Measurements from ENCODE around the gene E4F1. TPM values are rescaled to one million over a fixed set of nuclear protein-coding genes. Genes with fewer than 3 reads are reported as not detected.
A peak's percentile ranks its signal among the peaks of the same experiment; 100 is the strongest.

The E4F1 gene
- total RNA-seq, 1 experiment from 2014 or later, result 34.4 TPM

- TF ChIP-seq, protein P1, sequence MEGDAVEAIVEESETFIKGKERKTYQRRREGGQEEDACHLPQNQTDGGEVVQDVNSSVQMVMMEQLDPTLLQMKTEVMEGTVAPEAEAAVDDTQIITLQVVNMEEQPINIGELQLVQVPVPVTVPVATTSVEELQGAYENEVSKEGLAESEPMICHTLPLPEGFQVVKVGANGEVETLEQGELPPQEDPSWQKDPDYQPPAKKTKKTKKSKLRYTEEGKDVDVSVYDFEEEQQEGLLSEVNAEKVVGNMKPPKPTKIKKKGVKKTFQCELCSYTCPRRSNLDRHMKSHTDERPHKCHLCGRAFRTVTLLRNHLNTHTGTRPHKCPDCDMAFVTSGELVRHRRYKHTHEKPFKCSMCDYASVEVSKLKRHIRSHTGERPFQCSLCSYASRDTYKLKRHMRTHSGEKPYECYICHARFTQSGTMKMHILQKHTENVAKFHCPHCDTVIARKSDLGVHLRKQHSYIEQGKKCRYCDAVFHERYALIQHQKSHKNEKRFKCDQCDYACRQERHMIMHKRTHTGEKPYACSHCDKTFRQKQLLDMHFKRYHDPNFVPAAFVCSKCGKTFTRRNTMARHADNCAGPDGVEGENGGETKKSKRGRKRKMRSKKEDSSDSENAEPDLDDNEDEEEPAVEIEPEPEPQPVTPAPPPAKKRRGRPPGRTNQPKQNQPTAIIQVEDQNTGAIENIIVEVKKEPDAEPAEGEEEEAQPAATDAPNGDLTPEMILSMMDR (IDR thresholded peaks at IDR 0.05), result no peak
- TF ChIP-seq IRF2 (CRISPR knock-in tag; IDR thresholded peaks at IDR 0.05; ENCODE audit: borderline replicate concordance, low read depth) (no peak), RELA (CRISPR knock-in tag; IDR thresholded peaks at IDR 0.05; ENCODE audit: borderline replicate concordance) (no peak), ZNF219 (CRISPR knock-in tag; IDR thresholded peaks at IDR 0.05; ENCODE audit: borderline replicate concordance) (no peak), MAX (CRISPR knock-in tag; IDR thresholded peaks at IDR 0.05) (peak; percentile 52; the same call in 1 of the 2 replicates), ZNF416 (CRISPR knock-in tag; IDR thresholded peaks at IDR 0.05) (no peak; the same call in 1 of the 2 replicates), TEAD4 (CRISPR knock-in tag; IDR thresholded peaks at IDR 0.05) (no peak), ERG (CRISPR knock-in tag; IDR thresholded peaks at IDR 0.05) (peak; percentile 54; the same call in 1 of the 2 replicates), NR1H2 (CRISPR knock-in tag; IDR thresholded peaks at IDR 0.05) (no peak), CDX4 (CRISPR knock-in tag; IDR thresholded peaks at IDR 0.05; ENCODE audit: borderline replicate concordance) (no peak), ATF1 (CRISPR knock-in tag; IDR thresholded peaks at IDR 0.05) (no peak), NR3C1 (CRISPR knock-in tag; conservative IDR thresholded peaks at IDR 0.05; ENCODE audit: low read depth) (no peak), ETV6 (CRISPR knock-in tag; IDR thresholded peaks at IDR 0.05) (0 out of 2 replicates have a peak, but pooled peaks have one; percentile 40), PRRX2 (CRISPR knock-in tag; IDR thresholded peaks at IDR 0.05) (0 out of 2 replicates have a peak, but pooled peaks have one; percentile 53), SMAD4 (CRISPR knock-in tag; IDR thresholded peaks at IDR 0.05) (no peak), SP1 (CRISPR knock-in tag; conservative IDR thresholded peaks at IDR 0.05) (peak; percentile 99), ZNF138 (CRISPR knock-in tag; conservative IDR thresholded peaks at IDR 0.05) (no peak), ZNF396 (CRISPR knock-in tag; IDR thresholded peaks at IDR 0.05; ENCODE audit: borderline replicate concordance) (no peak), AFF4 (CRISPR knock-in tag; IDR thresholded peaks at IDR 0.05; ENCODE audit: borderline replicate concordance) (no peak), ZNF232 (CRISPR knock-in tag; IDR thresholded peaks at IDR 0.05) (0 out of 2 replicates have a peak, but pooled peaks have one; percentile 22)
- TF ChIP-seq, protein P2, sequence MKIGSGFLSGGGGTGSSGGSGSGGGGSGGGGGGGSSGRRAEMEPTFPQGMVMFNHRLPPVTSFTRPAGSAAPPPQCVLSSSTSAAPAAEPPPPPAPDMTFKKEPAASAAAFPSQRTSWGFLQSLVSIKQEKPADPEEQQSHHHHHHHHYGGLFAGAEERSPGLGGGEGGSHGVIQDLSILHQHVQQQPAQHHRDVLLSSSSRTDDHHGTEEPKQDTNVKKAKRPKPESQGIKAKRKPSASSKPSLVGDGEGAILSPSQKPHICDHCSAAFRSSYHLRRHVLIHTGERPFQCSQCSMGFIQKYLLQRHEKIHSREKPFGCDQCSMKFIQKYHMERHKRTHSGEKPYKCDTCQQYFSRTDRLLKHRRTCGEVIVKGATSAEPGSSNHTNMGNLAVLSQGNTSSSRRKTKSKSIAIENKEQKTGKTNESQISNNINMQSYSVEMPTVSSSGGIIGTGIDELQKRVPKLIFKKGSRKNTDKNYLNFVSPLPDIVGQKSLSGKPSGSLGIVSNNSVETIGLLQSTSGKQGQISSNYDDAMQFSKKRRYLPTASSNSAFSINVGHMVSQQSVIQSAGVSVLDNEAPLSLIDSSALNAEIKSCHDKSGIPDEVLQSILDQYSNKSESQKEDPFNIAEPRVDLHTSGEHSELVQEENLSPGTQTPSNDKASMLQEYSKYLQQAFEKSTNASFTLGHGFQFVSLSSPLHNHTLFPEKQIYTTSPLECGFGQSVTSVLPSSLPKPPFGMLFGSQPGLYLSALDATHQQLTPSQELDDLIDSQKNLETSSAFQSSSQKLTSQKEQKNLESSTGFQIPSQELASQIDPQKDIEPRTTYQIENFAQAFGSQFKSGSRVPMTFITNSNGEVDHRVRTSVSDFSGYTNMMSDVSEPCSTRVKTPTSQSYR (CRISPR knock-in tag; IDR thresholded peaks at IDR 0.05), result no peak
- TF ChIP-seq, protein P3, sequence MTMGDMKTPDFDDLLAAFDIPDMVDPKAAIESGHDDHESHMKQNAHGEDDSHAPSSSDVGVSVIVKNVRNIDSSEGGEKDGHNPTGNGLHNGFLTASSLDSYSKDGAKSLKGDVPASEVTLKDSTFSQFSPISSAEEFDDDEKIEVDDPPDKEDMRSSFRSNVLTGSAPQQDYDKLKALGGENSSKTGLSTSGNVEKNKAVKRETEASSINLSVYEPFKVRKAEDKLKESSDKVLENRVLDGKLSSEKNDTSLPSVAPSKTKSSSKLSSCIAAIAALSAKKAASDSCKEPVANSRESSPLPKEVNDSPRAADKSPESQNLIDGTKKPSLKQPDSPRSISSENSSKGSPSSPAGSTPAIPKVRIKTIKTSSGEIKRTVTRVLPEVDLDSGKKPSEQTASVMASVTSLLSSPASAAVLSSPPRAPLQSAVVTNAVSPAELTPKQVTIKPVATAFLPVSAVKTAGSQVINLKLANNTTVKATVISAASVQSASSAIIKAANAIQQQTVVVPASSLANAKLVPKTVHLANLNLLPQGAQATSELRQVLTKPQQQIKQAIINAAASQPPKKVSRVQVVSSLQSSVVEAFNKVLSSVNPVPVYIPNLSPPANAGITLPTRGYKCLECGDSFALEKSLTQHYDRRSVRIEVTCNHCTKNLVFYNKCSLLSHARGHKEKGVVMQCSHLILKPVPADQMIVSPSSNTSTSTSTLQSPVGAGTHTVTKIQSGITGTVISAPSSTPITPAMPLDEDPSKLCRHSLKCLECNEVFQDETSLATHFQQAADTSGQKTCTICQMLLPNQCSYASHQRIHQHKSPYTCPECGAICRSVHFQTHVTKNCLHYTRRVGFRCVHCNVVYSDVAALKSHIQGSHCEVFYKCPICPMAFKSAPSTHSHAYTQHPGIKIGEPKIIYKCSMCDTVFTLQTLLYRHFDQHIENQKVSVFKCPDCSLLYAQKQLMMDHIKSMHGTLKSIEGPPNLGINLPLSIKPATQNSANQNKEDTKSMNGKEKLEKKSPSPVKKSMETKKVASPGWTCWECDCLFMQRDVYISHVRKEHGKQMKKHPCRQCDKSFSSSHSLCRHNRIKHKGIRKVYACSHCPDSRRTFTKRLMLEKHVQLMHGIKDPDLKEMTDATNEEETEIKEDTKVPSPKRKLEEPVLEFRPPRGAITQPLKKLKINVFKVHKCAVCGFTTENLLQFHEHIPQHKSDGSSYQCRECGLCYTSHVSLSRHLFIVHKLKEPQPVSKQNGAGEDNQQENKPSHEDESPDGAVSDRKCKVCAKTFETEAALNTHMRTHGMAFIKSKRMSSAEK (CRISPR knock-in tag; IDR thresholded peaks at IDR 0.05; ENCODE audit: borderline replicate concordance), result no peak
Measured at GRCh38 chr16:2178321-2179106, 44.9 kb upstream of the E4F1 start (continued).
